Measurements from ENCODE around the gene CCR4.
"Not testable (repeated sequence)": the region's sequence is repeated elsewhere in the genome, so short reads cannot be mapped to it uniquely, and the experiment has no call there.

CCR4 gene

DNA sequence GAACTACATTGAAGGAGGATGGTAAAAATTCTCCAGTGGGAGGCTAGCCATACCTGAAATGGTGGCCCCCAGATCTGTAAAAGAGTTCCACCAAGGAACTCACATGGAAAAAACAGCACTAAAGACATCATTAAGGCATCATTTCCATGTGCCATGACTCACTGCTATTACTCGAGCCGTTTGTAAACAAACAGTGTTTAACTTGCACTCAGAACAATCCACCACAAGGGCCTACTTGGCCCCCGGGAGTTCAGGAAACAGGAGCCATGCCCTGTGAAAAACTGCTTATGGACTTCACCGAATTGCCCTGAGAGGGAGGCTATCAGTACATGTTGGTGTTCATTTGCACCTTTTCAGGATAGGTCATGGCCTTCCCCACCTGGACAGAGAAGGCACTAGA lies 18.2 kb downstream of the CCR4 start:
- H3K4me1 ChIP-seq (ENCODE audit: insufficient read depth, low read length): no peaks in the 10 kb centered on the region
- no peaks in the 10 kb centered on the region for H3K36me3 ChIP-seq (ENCODE audit: insufficient read depth, low read length)
- no peak overlapping the region for H3K4me3 ChIP-seq (ENCODE audit: low read depth in 1 of 2, low read length in 2 of 2)
- no peak overlapping the region for H3K27ac ChIP-seq (ENCODE audit: low read depth, low read length)
- no peaks in the 10 kb centered on the region for H3K27me3 ChIP-seq (ENCODE audit: control insufficient read depth in 1 of 2, insufficient read depth in 2 of 2, low read length in 2 of 2)
- no peak overlapping the region for H3K9ac ChIP-seq (ENCODE audit: low read length)
- no peaks in the 10 kb centered on the region for H3K9me3 ChIP-seq (ENCODE audit: low read length)

DNA sequence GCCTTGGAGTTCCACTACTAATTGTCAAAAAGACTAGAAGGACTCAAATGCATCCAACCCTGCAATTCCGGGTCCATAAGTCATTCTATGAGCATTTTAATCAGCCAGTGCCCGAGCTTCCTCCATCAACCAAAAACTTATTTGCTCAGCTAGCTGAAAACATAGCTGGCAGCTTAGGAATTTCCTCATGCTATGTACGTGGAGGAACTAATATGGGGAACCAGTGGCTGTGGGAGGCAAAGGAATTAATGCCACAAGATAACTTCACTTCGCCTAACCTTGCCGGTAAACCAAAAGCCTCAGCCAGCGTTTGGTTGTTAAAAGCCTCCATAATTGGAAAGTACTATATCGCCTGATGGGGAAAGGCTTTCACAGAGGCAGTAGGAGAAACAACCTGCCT lies 19.8 kb downstream of the CCR4 start:
- not testable (repeated sequence) for H3K27me3 ChIP-seq (ENCODE audit: control insufficient read depth in 1 of 2, insufficient read depth in 2 of 2, low read length in 2 of 2); H3K27ac ChIP-seq (ENCODE audit: low read depth, low read length); H3K9ac ChIP-seq (ENCODE audit: low read length); H3K4me3 ChIP-seq (ENCODE audit: low read depth in 1 of 2, low read length in 2 of 2); H3K36me3 ChIP-seq (ENCODE audit: insufficient read depth, low read length); H3K4me1 ChIP-seq (ENCODE audit: insufficient read depth, low read length); H3K9me3 ChIP-seq (ENCODE audit: low read length)

DNA sequence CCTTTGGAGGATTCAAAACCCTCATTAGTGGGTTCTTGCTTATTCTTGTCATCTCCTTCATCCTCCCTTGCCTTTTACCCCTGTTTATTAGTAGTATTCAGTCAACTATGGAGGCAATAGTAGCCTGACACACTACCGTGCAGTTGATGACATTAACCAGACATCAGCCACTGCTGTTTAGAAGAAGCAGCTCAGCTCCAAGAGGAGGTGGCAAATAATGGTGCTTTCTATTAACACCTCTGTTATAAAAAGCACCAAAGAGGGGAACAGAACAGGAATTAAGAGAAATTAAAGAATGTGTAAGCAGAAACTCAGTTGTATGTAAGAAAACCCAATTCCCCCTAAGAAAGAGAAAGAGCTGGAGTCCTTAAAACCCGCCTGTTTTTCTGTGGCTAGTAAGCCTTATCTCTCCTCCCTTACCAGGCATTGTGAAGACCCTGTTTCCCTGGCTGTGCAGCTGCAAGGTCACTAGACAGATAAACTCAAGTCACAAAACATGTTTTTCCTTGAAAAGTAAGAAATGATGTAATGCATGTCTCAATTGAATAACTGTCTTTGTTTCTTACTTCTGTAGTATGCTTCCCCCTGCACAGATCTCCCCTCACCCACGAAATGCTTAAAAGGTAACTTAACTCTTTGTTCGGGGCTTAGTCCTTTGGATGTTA lies 21.2 kb downstream of the CCR4 start:
- Histone ChIP-seq H3K9ac (ENCODE audit: low read length) (no peak overlapping the region), H3K36me3 (ENCODE audit: insufficient read depth, low read length) (no peaks in the 10 kb centered on the region), H3K27me3 (ENCODE audit: control insufficient read depth in 1 of 2, insufficient read depth in 2 of 2, low read length in 2 of 2) (no peaks in the 10 kb centered on the region), H3K4me3 (ENCODE audit: low read depth in 1 of 2, low read length in 2 of 2) (no peak overlapping the region), H3K27ac (ENCODE audit: low read depth, low read length) (no peak overlapping the region), H3K9me3 (ENCODE audit: low read length) (no peaks in the 10 kb centered on the region), H3K4me1 (ENCODE audit: insufficient read depth, low read length) (no peaks in the 10 kb centered on the region)

DNA sequence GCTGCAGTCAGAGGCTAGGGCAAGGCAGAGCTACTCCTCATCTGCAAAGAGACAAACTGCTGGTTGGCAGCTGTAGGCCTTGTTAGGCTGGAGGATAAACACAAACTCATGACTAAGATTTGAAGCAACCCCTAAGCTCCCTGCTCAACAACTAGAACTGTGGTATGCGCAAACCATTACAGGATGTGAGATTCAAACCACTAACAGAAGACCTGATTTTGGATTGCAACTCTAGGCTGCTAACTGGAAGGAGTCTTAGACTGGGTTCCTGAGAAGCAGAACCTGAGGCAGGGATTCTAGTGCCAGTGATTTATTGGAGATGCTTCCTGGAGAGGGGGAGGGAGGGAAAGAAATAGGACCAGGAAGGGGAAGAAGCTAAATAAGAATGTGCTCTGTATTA lies 22.5 kb downstream of the CCR4 start:
- no peaks in the 10 kb centered on the region for H3K36me3 ChIP-seq (ENCODE audit: insufficient read depth, low read length)
- H3K27ac ChIP-seq (ENCODE audit: low read depth, low read length): no peak overlapping the region
- H3K27me3 ChIP-seq (ENCODE audit: control insufficient read depth in 1 of 2, insufficient read depth in 2 of 2, low read length in 2 of 2): no peaks in the 10 kb centered on the region
- no peaks in the 10 kb centered on the region for H3K4me1 ChIP-seq (ENCODE audit: insufficient read depth, low read length)
- H3K9ac ChIP-seq (ENCODE audit: low read length): no peak overlapping the region
- H3K9me3 ChIP-seq (ENCODE audit: low read length): no peaks in the 10 kb centered on the region
- no peak overlapping the region for H3K4me3 ChIP-seq (ENCODE audit: low read depth in 1 of 2, low read length in 2 of 2)

DNA sequence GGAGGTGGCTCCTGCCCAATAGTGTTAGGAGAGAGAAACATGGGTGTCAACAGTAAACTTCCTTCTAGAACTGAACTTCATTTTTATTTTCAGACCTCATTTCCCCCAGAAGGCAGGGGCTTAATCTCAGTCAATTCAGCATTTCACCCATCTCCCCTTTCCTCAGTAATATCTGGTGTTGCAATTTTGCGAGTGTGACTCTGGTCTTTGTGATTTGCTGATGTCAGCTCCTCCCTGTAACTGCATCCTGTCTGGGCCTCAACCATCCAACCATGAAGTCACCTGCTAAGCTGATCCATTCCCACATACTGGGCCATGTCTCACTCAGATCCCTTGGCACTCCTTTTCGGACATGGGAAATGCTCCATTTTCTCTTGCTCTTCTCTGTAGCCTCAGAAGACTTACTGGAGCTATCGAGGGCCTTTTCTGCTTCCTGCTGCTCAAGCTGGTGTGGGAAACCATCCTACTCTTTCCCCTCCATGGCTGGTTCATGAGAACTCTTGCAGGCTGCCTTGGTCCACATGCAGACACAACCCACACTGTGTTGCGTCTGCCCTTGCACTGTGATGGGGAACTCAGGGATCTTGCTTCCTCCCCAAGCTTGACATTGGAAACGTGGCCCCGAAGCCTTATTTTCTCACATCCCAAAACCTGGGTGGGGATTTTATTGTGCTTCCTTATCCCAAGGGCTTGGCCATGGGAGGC lies 24.6 kb downstream of the CCR4 start:
- Histone ChIP-seq H3K36me3 (ENCODE audit: insufficient read depth, low read length) (no peaks in the 10 kb centered on the region), H3K27me3 (ENCODE audit: control insufficient read depth in 1 of 2, insufficient read depth in 2 of 2, low read length in 2 of 2) (no peaks in the 10 kb centered on the region), H3K4me3 (ENCODE audit: low read depth in 1 of 2, low read length in 2 of 2) (no peak overlapping the region), H3K27ac (ENCODE audit: low read depth, low read length) (no peak overlapping the region), H3K4me1 (ENCODE audit: insufficient read depth, low read length) (no peaks in the 10 kb centered on the region), H3K9ac (ENCODE audit: low read length) (no peak overlapping the region), H3K9me3 (ENCODE audit: low read length) (no peaks in the 10 kb centered on the region)

DNA sequence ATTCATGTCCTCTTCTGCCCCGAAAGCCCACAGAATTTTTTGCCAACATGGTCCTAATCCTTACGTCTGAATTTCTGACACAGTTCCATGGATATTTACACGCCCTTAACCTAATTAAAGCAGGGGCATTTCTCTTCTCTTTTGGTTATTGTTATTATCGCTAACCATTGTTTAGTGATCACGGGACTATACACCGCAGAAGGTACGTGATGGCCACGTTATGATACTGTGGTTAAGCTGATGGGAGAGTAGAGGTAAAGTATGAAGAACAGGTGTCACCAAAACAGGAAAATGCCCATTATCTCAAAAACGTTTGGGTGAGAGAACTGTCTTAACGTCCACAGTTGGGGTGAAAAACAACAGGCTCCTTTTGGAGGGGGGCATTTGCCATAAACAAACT lies 26.4 kb downstream of the CCR4 start:
- Histone ChIP-seq H3K27ac (ENCODE audit: low read depth, low read length) (no peak overlapping the region), H3K4me3 (ENCODE audit: low read depth in 1 of 2, low read length in 2 of 2) (no peak overlapping the region), H3K27me3 (ENCODE audit: control insufficient read depth in 1 of 2, insufficient read depth in 2 of 2, low read length in 2 of 2) (no peaks in the 10 kb centered on the region)

DNA sequence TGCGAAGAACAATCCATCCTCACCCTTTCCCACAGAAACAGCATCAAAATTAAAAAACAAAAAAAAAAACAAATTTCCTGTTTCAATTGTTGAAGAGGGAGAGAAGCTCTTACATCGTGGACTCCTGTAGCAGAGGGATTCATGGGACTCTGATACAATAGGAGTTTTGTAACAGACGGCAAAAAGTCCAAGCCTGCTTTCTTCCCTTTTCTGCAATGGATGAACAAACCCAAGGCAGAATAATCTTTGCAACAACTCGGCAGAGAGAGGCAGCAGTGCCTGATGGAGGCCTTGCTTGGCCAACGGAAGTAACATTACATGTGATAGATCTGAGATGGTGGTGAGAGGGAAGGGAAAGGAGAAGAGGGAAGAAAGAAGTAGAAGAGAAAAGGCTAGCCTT lies 26.9 kb downstream of the CCR4 start:
- Histone ChIP-seq H3K4me1 (ENCODE audit: insufficient read depth, low read length) (no peaks in the 10 kb centered on the region), H3K27ac (ENCODE audit: low read depth, low read length) (no peak overlapping the region), H3K4me3 (ENCODE audit: low read depth in 1 of 2, low read length in 2 of 2) (no peak overlapping the region), H3K9ac (ENCODE audit: low read length) (no peak overlapping the region), H3K36me3 (ENCODE audit: insufficient read depth, low read length) (no peaks in the 10 kb centered on the region), H3K9me3 (ENCODE audit: low read length) (no peaks in the 10 kb centered on the region), H3K27me3 (ENCODE audit: control insufficient read depth in 1 of 2, insufficient read depth in 2 of 2, low read length in 2 of 2) (no peaks in the 10 kb centered on the region)

More for the DNA sequence above, 26.4 kb downstream of the CCR4 start:
- Histone ChIP-seq H3K9me3 (ENCODE audit: low read length) (no peaks in the 10 kb centered on the region), H3K9ac (ENCODE audit: low read length) (no peak overlapping the region), H3K4me1 (ENCODE audit: insufficient read depth, low read length) (no peaks in the 10 kb centered on the region), H3K36me3 (ENCODE audit: insufficient read depth, low read length) (no peaks in the 10 kb centered on the region)

DNA sequence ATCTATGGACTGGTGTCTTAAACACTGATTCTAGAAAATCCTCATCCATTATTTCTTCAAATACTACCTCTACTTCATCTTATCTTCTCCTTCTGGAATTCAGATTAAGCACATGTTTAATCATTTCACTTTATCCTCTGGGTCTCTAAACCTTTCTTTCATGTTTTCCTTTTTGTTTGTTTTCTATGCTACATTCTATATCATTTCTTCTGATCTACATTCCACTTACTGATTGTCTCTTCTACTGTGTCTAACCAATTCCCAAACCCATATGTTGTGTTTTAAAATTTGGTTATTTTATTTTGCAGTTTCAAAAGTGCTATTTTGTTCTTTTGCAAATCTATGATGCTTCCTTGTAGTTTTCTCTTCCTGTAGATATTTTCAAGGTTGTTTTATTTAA lies 31.7 kb downstream of the CCR4 start:
- no peaks in the 10 kb centered on the region for H3K4me1 ChIP-seq (ENCODE audit: insufficient read depth, low read length)
- no peaks in the 10 kb centered on the region for H3K9me3 ChIP-seq (ENCODE audit: low read length)
- no peaks in the 10 kb centered on the region for H3K36me3 ChIP-seq (ENCODE audit: insufficient read depth, low read length)
- H3K27ac ChIP-seq (ENCODE audit: low read depth, low read length): no peak overlapping the region
- H3K9ac ChIP-seq (ENCODE audit: low read length): no peak overlapping the region
- H3K27me3 ChIP-seq (ENCODE audit: control insufficient read depth in 1 of 2, insufficient read depth in 2 of 2, low read length in 2 of 2): no peaks in the 10 kb centered on the region
- no peak overlapping the region for H3K4me3 ChIP-seq (ENCODE audit: low read depth in 1 of 2, low read length in 2 of 2)

DNA sequence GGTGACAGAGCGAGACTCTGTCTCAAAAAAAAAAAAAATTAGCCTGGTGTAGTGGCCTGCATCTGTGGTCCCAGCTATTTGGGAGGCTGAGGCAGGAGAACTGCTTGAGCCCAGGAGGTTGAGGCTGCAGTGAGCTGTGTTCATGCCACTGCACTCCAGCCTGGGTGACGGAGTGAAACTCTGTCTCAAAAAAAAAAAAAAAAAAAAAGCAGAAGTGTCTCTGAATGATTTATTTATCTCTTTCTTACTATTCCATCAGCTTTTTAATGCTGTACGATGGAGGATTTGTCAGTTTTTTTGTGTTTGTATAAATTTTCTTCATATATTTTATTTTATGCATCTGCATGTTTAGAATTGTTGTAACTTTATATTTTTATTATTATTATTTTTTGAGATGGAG lies 33.5 kb downstream of the CCR4 start:
- not testable (repeated sequence) for H3K9ac ChIP-seq (ENCODE audit: low read length); H3K4me1 ChIP-seq (ENCODE audit: insufficient read depth, low read length); H3K36me3 ChIP-seq (ENCODE audit: insufficient read depth, low read length); H3K27ac ChIP-seq (ENCODE audit: low read depth, low read length); H3K27me3 ChIP-seq (ENCODE audit: control insufficient read depth in 1 of 2, insufficient read depth in 2 of 2, low read length in 2 of 2); H3K9me3 ChIP-seq (ENCODE audit: low read length); H3K4me3 ChIP-seq (ENCODE audit: low read depth in 1 of 2, low read length in 2 of 2)

DNA sequence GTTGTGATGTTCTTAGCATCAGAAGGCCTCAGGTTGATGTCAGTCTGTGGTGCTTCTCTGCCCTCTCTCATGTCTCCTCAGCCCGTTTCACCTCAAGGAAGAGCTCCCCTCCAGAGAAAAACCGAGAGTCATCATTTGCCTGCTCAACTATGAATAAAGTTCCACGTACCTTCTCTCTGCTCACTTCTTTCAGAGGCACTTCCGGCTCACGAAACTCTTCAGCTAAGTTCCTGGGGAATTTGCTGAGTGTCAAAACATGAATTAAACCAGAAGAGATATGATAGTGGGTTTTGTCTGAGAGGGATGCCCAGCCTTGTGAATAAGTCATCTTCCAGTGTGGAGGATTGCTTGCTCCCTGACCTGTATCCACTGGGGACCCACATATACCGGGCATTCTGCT lies 37.7 kb downstream of the CCR4 start:
- Histone ChIP-seq H3K27ac (ENCODE audit: low read depth, low read length) (no peak overlapping the region), H3K36me3 (ENCODE audit: insufficient read depth, low read length) (no peaks in the 10 kb centered on the region), H3K4me3 (ENCODE audit: low read depth in 1 of 2, low read length in 2 of 2) (no peak overlapping the region), H3K9ac (ENCODE audit: low read length) (no peak overlapping the region), H3K27me3 (ENCODE audit: control insufficient read depth in 1 of 2, insufficient read depth in 2 of 2, low read length in 2 of 2) (no peaks in the 10 kb centered on the region), H3K9me3 (ENCODE audit: low read length) (no peaks in the 10 kb centered on the region), H3K4me1 (ENCODE audit: insufficient read depth, low read length) (no peaks in the 10 kb centered on the region)

DNA sequence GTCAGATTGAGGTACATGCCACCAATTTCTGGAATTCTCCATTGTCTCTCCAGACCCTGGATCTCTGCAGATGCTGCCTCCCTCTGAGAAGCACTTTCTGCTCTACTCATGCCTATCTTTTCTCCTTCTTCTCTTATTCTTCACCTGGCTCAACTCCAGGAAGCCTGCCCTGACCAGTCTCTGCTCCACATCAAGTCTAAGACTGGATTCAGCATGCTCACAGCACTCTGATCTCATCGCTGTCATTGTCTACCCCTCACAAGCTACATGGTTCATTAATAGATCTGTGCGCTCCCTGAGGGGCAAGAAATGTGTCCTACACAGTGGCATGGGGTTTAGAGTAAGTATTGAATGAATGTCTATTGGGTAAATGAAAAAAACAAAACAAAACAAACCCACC lies 38.7 kb downstream of the CCR4 start:
- H3K27me3 ChIP-seq (ENCODE audit: control insufficient read depth in 1 of 2, insufficient read depth in 2 of 2, low read length in 2 of 2): no peaks in the 10 kb centered on the region
- H3K9ac ChIP-seq (ENCODE audit: low read length): no peak overlapping the region
- no peak overlapping the region for H3K27ac ChIP-seq (ENCODE audit: low read depth, low read length)
- no peaks in the 10 kb centered on the region for H3K36me3 ChIP-seq (ENCODE audit: insufficient read depth, low read length)
- H3K9me3 ChIP-seq (ENCODE audit: low read length): no peaks in the 10 kb centered on the region
- H3K4me1 ChIP-seq (ENCODE audit: insufficient read depth, low read length): no peaks in the 10 kb centered on the region
- H3K4me3 ChIP-seq (ENCODE audit: low read depth in 1 of 2, low read length in 2 of 2): no peak overlapping the region

DNA sequence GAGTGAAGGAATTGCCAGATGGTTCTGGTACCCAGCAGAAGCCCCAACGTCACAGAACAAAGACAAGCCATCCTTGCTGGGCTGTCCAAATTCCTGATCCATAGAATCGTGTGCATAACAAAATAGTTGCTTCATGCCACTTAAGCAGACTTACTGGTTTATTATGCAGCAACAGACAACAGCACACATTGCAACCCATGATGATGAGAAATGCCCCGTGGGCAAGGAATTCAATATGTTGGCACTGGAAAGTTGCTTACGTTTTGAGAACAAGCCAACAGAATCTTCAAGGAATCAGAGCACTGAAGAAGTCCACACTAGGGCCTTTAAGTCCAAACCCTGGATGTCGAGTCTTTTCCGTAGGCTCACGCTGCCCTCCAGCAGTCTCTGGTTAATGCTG lies 40.3 kb downstream of the CCR4 start:
- Histone ChIP-seq H3K4me3 (ENCODE audit: low read depth in 1 of 2, low read length in 2 of 2) (no peak overlapping the region), H3K27ac (ENCODE audit: low read depth, low read length) (no peak overlapping the region), H3K4me1 (ENCODE audit: insufficient read depth, low read length) (no peaks in the 10 kb centered on the region), H3K9me3 (ENCODE audit: low read length) (no peaks in the 10 kb centered on the region), H3K27me3 (ENCODE audit: control insufficient read depth in 1 of 2, insufficient read depth in 2 of 2, low read length in 2 of 2) (no peaks in the 10 kb centered on the region), H3K9ac (ENCODE audit: low read length) (no peak overlapping the region), H3K36me3 (ENCODE audit: insufficient read depth, low read length) (peaks cover 2% of the 10 kb centered on the region)

Data from muscle layer of colon (tissue), 2 donors.